Esophagus mucosa (tissue), 1 donor: ENCODE results near the gene KRT222. TPM values are rescaled to one million over a fixed set of nuclear protein-coding genes. Genes with fewer than 3 reads are reported as not detected.

ENCODE experiments used
- ATAC-seq: fragments of 200-7000 bp; cut with Tn5 transposase; one replicate; pipeline ENCODE4 v1.9.1; 2020
- total RNA-seq: library from RNA; stranded (reverse); gene quantifications from one replicate; pipeline ENCODE4 v1.2.4, GENCODE V29; 2023
- donor health status: DM: yes; HTN: yes; CAD: no.

KRT222 gene
- total RNA-seq, 1 donor from 2014 or later, result 0.20 TPM

GRCh38 chr17:40651939-40652338 lies 13.0 kb downstream of the KRT222 start:
- no peak for ATAC-seq

- peak; percentile 32 for ATAC-seq
Measured at GRCh38 chr17:40648384-40648968, 16.5 kb downstream of the KRT222 start.

- peak; percentile 85 for ATAC-seq
Measured at GRCh38 chr17:40647624-40648383, 17.2 kb downstream of the KRT222 start, which contains the start of gene SMARCE1. Gene SMARCE1 (minus strand): TSS chr17:40647818. CDS start chr17:40645802, 2,016 bp downstream.

GRCh38 chr17:40646791-40647623 lies 18.0 kb downstream of the KRT222 start:
- peak; percentile 55 for ATAC-seq

GRCh38 chr17:40645943-40646342 lies 19.0 kb downstream of the KRT222 start:
- ATAC-seq, result no peak

- no peak for ATAC-seq
Measured at GRCh38 chr17:40645291-40645690, 19.7 kb downstream of the KRT222 start.

GRCh38 chr17:40637931-40638330 lies 27.0 kb downstream of the KRT222 start:
- ATAC-seq, result no peak

GRCh38 chr17:40633871-40634270 lies 31.1 kb downstream of the KRT222 start:
- ATAC-seq, result no peak

- no peak for ATAC-seq
Measured at GRCh38 chr17:40632216-40632615, 32.8 kb downstream of the KRT222 start.

GRCh38 chr17:40629842-40630241 lies 35.1 kb downstream of the KRT222 start:
- no peak for ATAC-seq

GRCh38 chr17:40625311-40625710 lies 39.7 kb downstream of the KRT222 start:
- ATAC-seq, result no peak

GRCh38 chr17:40623419-40624210 lies 41.4 kb downstream of the KRT222 start:
- no peak for ATAC-seq

- ATAC-seq, result no peak
Measured at GRCh38 chr17:40622509-40622928, 42.5 kb downstream of the KRT222 start.

GRCh38 chr17:40621578-40621977 lies 43.4 kb downstream of the KRT222 start:
- ATAC-seq, result no peak

GRCh38 chr17:40621019-40621418 lies 44.0 kb downstream of the KRT222 start:
- no peak for ATAC-seq

- ATAC-seq, result no peak
Measured at GRCh38 chr17:40618754-40619625, 46.0 kb downstream of the KRT222 start.

GRCh38 chr17:40617678-40618240 lies 47.2 kb downstream of the KRT222 start:
- peak; percentile 70 for ATAC-seq

- ATAC-seq, result no peak
Measured at GRCh38 chr17:40616592-40616991, 48.4 kb downstream of the KRT222 start.

- ATAC-seq, result no peak
Measured at GRCh38 chr17:40615841-40616476, 49.0 kb downstream of the KRT222 start.

GRCh38 chr17:40615068-40615840 lies 49.7 kb downstream of the KRT222 start:
- no peak for ATAC-seq
